Activated CD8-positive, alpha-beta memory T cell treated with anti-CD3 and anti-CD28 coated beads, Interleukin-2, amount 50 U/mL, for 1 hour (primary cell): ENCODE measurements around the gene EREG.
"Not testable (repeated sequence)": the region's sequence is repeated elsewhere in the genome, so short reads cannot be mapped to it uniquely, and the experiment has no call there.

Experiments used
- DNase-seq: peaks from one replicate; pipeline ENCODE4 v3.0.0-alpha.2; 2020; ENCODE audit errors: extremely low read depth

Gene EREG

GRCh38 chr4:74390677-74391076 lies 25.7 kb downstream of the EREG start:
- DNase-seq = no peak

DNA sequence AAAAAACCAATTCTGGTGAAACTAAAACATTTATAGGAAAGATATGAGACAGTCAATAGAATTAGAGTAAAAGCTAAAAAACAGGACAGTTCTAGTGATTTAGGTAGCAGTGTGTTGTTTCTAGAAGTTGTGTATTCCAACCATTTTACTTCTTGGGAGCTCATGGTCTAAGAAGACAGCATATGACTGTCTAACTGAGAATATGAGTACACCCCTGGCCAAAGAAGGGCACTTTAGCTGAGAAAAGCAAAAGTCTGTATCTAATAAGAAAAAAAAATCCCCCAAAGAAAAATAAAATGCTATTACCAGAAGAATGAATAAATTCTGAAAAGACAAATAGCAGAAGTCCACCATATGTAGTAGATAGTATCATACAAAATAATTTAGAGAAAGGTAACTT lies 26.4 kb downstream of the EREG start:
- DNase-seq = no peak

- no peak for DNase-seq
Observed at GRCh38 chr4:74391890-74392475, 27.0 kb downstream of the EREG start.

- no peak for DNase-seq
Observed at GRCh38 chr4:74394476-74395136, 29.7 kb downstream of the EREG start.

GRCh38 chr4:74395633-74396032 lies 30.7 kb downstream of the EREG start:
- DNase-seq = no peak

DNA sequence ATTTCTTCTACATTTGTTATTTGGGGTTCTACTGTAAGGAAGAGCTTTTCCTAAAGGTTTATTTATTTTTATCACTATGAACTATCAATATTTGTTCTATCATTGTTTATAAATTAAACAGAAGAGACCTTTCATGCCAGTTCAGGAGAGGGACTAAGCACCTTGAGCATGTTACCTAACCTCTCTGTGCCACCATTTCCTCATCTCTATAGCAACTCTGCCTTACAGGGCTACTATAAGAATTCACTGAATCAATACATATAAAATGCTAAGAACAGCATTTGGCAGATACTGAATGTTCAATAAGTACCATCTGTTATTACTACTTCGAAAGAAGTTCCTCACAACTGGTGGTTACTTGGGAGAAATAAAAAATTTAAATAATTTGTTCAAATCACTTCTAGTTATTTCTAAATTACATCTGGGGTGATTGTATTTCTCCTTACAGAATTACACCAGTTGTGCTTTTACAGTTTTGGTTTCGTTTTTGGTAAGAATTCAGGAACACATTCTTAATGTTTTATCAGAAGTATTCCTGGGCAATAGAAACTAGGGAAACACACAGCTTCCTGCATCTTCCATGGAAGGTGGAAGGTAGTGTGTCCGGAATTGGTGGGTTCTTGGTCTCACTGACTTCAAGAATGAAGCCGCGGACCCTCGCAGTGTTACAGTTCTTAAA lies 32.9 kb downstream of the EREG start:
- no peak for DNase-seq

DNA sequence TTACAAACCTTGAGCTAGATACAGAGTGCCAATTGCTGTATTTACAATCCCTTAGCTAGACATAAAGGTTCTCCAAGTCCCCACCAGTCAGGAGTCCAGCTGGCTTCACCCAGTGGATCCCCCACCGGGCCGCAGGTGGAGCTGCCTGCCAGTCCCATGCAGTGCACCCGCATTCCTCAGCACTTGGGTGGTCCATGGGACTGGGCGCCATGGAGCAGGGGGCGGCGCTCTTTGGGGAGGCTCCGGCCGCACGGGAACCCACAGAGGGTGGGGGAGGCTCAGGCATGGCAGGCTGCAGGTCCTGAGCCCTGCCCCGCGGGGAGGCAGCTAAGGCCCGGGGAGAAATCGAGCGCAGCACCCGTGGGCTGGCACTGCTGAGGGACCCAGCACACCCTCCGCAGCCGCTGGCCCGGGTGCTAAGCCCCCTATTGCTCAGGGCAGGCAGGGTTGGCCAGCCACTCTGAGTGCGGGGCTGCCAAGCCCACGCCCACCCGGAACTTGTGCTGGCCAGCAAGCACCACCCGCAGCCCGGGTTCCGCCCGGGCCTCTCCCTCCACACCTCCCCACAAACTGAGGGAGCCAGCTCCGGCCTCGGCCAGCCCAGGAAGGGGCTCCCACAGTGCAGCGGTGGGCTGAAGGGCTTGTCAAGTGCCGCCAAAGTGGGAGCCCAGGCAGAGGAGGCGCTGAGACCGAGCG lies 34.1 kb downstream of the EREG start:
- DNase-seq = not testable (repeated sequence)

DNA sequence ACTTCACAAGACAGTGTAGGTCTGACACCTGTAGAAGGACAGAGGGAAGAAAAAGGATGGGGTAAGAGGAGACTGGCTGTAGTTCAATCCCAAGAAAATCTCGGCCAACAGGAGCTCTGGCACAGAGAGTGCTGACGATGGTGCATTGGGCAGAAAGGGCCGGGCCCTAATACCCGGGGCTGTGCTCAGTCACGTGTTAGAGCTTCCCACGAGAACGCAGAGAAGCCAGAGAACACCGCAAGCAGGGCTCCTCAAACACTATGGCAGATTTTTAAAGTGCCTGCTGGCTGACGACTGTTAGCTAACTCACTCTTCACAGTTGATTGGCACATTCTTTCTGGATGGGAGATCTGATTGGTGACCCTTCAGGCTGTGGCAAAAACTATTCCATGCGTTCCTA lies 35.5 kb downstream of the EREG start:
- no peak for DNase-seq

DNA sequence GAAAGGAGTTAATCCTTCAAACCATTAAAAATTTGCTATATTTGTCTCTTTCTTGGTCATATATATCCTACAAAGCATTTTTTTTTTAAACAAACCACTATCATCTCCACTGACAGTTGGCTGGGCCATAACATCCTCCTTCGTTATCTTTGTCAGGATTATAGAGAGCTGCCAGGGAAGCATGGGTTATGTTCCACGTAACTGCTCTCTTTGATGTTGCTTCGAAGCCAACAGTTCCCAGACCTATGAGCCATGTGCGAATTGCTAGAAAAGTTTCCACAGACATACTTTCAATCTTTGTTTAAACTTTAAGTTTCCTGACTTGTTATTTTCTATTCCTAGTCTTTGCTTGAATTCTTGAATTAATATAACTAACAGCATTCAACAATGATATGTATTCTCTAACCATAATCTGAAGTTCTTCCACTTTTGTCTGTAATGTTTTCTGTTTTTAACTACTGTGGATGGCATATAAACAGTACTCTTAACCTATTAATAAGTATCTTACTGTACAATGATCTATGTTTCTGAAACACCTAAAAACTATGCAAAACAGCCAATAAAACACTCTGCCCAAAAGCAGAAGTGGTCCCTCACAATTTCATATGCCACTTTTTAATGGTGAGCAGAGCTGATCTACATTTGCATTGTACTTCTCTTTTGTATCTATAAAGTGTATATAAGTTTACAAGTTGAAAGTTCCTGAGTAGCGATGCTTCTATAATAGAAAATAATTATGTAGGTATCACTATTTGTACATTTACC lies 37.9 kb downstream of the EREG start:
- no peak for DNase-seq

GRCh38 chr4:74407891-74408290 lies 42.9 kb downstream of the EREG start:
- no peak for DNase-seq

DNA sequence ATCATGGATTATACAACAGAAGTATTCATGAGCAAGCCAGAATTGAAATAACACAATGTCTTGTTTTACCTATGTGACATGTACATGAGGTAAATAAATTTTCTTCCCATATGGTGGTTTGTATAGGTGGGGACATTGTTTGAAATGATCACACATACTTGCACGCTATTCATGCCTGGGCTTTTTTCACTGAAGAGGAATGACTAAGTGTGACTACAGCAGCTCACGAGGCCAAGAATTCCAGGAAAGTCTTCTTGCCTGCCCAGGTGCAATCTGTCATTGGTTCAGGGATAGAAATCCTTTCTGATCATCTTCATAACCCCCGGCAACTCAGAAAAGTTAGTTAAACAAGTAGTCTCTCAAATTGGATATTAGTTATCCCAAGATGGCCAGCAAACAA lies 43.7 kb downstream of the EREG start:
- no peak for DNase-seq

- DNase-seq = no peak
Observed at GRCh38 chr4:74410272-74410671, 45.3 kb downstream of the EREG start.

DNA sequence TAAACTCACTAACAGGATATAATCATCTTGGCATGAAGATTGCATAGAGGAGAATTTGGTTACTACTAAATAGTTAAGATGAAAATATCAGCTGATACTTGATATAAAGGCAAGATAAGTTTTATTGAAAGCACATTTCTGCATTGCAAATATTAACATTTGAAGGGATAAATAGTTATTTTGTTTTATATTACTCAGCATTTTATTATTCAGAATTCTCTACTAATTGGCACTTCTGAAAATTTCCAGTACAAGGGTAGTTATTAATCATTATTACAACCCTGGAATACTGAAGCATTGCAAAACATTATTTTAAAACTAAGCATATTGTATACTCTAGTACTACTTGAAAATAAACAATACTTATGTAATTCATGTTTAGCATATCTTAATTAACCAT lies 47.3 kb downstream of the EREG start:
- DNase-seq = no peak

GRCh38 chr4:74413265-74413664 lies 48.3 kb downstream of the EREG start:
- DNase-seq = no peak

GRCh38 chr4:74414149-74414809 lies 49.3 kb downstream of the EREG start:
- no peak for DNase-seq

- DNase-seq = no peak
Observed at GRCh38 chr4:74415602-74416300, 50.8 kb downstream of the EREG start.

DNA sequence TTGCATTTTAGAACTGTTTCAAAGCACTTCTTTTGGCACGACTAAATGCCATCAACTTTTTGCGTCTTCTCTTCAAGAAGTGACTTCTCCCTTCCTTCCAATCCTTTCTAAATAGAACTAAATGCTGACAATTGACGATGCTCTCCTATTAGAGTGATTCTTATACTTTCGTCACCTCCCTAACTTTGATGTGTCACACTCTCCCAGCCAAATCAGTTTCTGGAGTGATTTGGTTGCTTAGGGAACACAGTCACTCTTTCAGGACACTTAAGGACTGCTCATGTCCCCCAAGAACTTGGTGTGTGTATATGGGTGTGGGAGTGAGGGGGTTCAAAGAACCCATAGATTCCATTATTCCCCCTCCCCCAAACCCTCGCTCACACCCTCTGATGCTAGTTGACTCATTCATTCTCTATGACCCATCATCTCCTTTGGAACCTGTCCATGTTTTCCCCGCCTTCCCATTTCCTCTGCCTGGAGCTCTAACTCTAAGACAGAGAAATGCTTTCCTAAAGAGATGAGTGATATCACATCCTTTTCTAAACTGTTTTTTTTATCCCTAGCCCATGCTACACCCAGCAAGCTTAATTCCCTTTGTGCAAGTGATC lies 53.2 kb downstream of the EREG start:
- no peak for DNase-seq

DNA sequence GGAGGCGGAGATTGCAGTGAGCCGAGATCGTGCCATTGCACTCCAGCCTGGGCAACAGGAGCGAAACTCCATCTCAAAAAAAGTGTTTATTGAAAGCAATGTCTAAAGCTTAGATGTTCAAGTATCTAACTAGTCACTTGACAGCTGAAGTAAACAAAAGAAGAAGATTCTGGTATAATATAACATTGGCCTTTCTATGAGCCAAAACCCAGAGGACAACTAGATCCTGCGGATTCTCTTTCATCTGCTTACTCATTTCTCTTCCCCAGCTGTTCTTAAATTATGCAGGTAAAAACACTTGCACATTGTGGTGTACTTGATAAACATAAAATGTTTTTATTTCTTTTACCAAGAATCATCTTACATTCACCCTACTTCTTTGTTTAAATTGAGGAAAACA lies 55.9 kb downstream of the EREG start:
- no peak for DNase-seq

GRCh38 chr4:74423104-74423503 lies 58.2 kb downstream of the EREG start:
- no peak for DNase-seq

- DNase-seq = no peak
Observed at GRCh38 chr4:74424111-74424510, 59.2 kb downstream of the EREG start.
